Measurements from ENCODE around the gene SPRED1.
"Not testable (repeated sequence)": the region's sequence is repeated elsewhere in the genome, so short reads cannot be mapped to it uniquely, and the experiment has no call there.

The SPRED1 gene

GRCh38 chr15:38228618-38229017 is 24.0 kb upstream of the SPRED1 start:
- TF ChIP-seq CTCF (conservative IDR thresholded peaks at IDR 0.05; ENCODE audit: low read depth, low read length), result no peak
- no peak overlapping the region for H3K4me3 ChIP-seq (ENCODE audit: low read length)
- DNase-seq (ENCODE audit: low read depth), result no peak

- TF ChIP-seq CTCF (conservative IDR thresholded peaks at IDR 0.05; ENCODE audit: low read depth, low read length), result no peak
- no peak for DNase-seq (ENCODE audit: low read depth)
- H3K4me3 ChIP-seq (ENCODE audit: low read length), result no peak overlapping the region
Measured at GRCh38 chr15:38229705-38230310, 22.8 kb upstream of the SPRED1 start.

- no peak overlapping the region for H3K4me3 ChIP-seq (ENCODE audit: low read length)
- no peak for TF ChIP-seq CTCF (conservative IDR thresholded peaks at IDR 0.05; ENCODE audit: low read depth, low read length)
- no peak for DNase-seq (ENCODE audit: low read depth)
Measured at GRCh38 chr15:38231436-38231835, 21.2 kb upstream of the SPRED1 start.

- DNase-seq (ENCODE audit: low read depth); H3K4me3 ChIP-seq (ENCODE audit: low read length): not testable (repeated sequence)
Measured at GRCh38 chr15:38237021-38237420, 15.6 kb upstream of the SPRED1 start.

GRCh38 chr15:38238311-38238710 is 14.3 kb upstream of the SPRED1 start:
- no peak for TF ChIP-seq CTCF (conservative IDR thresholded peaks at IDR 0.05; ENCODE audit: low read depth, low read length)
- no peak for DNase-seq (ENCODE audit: low read depth)
- H3K4me3 ChIP-seq (ENCODE audit: low read length), result no peak overlapping the region

GRCh38 chr15:38242055-38242454 is 10.6 kb upstream of the SPRED1 start:
- TF ChIP-seq CTCF (conservative IDR thresholded peaks at IDR 0.05; ENCODE audit: low read depth, low read length), result no peak
- H3K4me3 ChIP-seq (ENCODE audit: low read length), result no peak overlapping the region
- DNase-seq (ENCODE audit: low read depth), result no peak

- no peak for TF ChIP-seq CTCF (conservative IDR thresholded peaks at IDR 0.05; ENCODE audit: low read depth, low read length)
- no peak for DNase-seq (ENCODE audit: low read depth)
Measured at GRCh38 chr15:38243278-38244055, 9.2 kb upstream of the SPRED1 start.

More at GRCh38 chr15:38243278-38244055, 9.2 kb upstream of the SPRED1 start:
- H3K4me3 ChIP-seq (ENCODE audit: low read length), result no peak overlapping the region
